HEK293 (cell line): ENCODE results near the gene PRR27.

Experiments used
- CTCF ChIA-PET: fragments of 350-600 bp; formaldehyde crosslinking; extraction: SDS; loops from one replicate; lab custom pipeline; 2021; ENCODE audit warnings: antibody characterized with exemption; lab: Yijun Ruan, JAX
- POLR2A ChIA-PET: fragments of 300-600 bp; formaldehyde crosslinking; extraction: SDS; loops from one replicate; lab custom pipeline; 2020; ENCODE audit warnings: antibody characterized with exemption, inconsistent platforms; lab: Yijun Ruan, JAX
- H3K27ac ChIP-seq: fragments of 200-500 bp; sonication (Bioruptor generic); 2 replicates; pipeline ENCODE4 v1.5.1; 2014; ENCODE audit warnings: low read depth, low read length, control low read depth, inconsistent platforms; ENCODE audit errors: extremely low read depth
- H3K36me3 ChIP-seq, 2 experiments: fragments of 200-500 bp in 1 of 2; sonication (Bioruptor generic) in 1 of 2; 1 replicate in 1 of 2; 2 replicates in 1 of 2; pipeline ENCODE4 v1.5.1; 2014 to 2017; ENCODE audit warnings: inconsistent platforms in 2 of 2, low read length in 2 of 2; ENCODE audit not compliant: control insufficient read depth in 2 of 2, insufficient read depth in 1 of 2
- H3K4me1 ChIP-seq: fragments of 200-500 bp; sonication (Bioruptor generic); 2 replicates; pipeline ENCODE4 v1.5.1; 2014; ENCODE audit warnings: mild to moderate bottlenecking, low read length, inconsistent platforms; ENCODE audit not compliant: control insufficient read depth, insufficient read depth
- H3K4me3 ChIP-seq: 2 replicates; pipeline ENCODE4 v1.5.1; 2011; ENCODE audit warnings: low read depth, mild to moderate bottlenecking, control low read depth, low read length, moderate library complexity
- H3K9me3 ChIP-seq: fragments of 200-500 bp; sonication (Bioruptor generic); 2 replicates; pipeline ENCODE4 v1.5.1; 2014; ENCODE audit warnings: low read depth, low read length, inconsistent platforms; ENCODE audit not compliant: control insufficient read depth, insufficient read depth
- BCL11A ChIP-seq: fragments of 450-650 bp; formaldehyde crosslinking; IDR thresholded peaks from 2 replicates; pipeline ENCODE4 v1.5.1; 2016; ENCODE audit warnings: low read depth, missing biosample characterization, missing genetic modification characterization
- CTCF ChIP-seq: fragments of 450-650 bp; formaldehyde crosslinking; IDR thresholded peaks from 2 replicates; pipeline ENCODE4 v1.5.1; 2016; ENCODE audit warnings: missing biosample characterization, missing genetic modification characterization
- EGR2 ChIP-seq: fragments of 450-650 bp; formaldehyde crosslinking; IDR thresholded peaks from 2 replicates; pipeline ENCODE4 v1.5.1; 2016; ENCODE audit warnings: low read depth, missing biosample characterization, missing genetic modification characterization
- KLF1 ChIP-seq: fragments of 450-650 bp; formaldehyde crosslinking; IDR thresholded peaks from 2 replicates; pipeline ENCODE4 v1.5.1; 2016; ENCODE audit warnings: missing biosample characterization, missing genetic modification characterization
- KLF8 ChIP-seq: fragments of 450-650 bp; formaldehyde crosslinking; IDR thresholded peaks from 2 replicates; pipeline ENCODE4 v1.5.1; 2016; ENCODE audit warnings: missing biosample characterization, missing genetic modification characterization
- MZF1 ChIP-seq: fragments of 450-650 bp; formaldehyde crosslinking; IDR thresholded peaks from 2 replicates; pipeline ENCODE4 v1.5.1; 2017; ENCODE audit warnings: missing biosample characterization, missing genetic modification characterization, borderline replicate concordance
- SP7 ChIP-seq: fragments of 450-650 bp; formaldehyde crosslinking; IDR thresholded peaks from 2 replicates; pipeline ENCODE4 v1.5.1; 2016; ENCODE audit warnings: missing biosample characterization, missing genetic modification characterization
- TRIM28 ChIP-seq: IDR thresholded peaks from 2 replicates; pipeline ENCODE4 v1.6.1; 2011; ENCODE audit warnings: low read length, control low read depth, borderline replicate concordance
- ZBTB1 ChIP-seq: fragments of 450-650 bp; formaldehyde crosslinking; IDR thresholded peaks from 2 replicates; pipeline ENCODE4 v1.5.1; 2016; ENCODE audit warnings: missing biosample characterization, missing genetic modification characterization
- ZFP69B ChIP-seq: fragments of 450-650 bp; formaldehyde crosslinking; IDR thresholded peaks from 2 replicates; pipeline ENCODE4 v1.5.1; 2016; ENCODE audit warnings: missing biosample characterization, missing genetic modification characterization
- ZNF155 ChIP-seq: fragments of 450-650 bp; formaldehyde crosslinking; IDR thresholded peaks from 2 replicates; pipeline ENCODE4 v1.5.1; 2016; ENCODE audit warnings: missing biosample characterization, missing genetic modification characterization
- ZNF16 ChIP-seq: fragments of 450-650 bp; formaldehyde crosslinking; IDR thresholded peaks from 2 replicates; pipeline ENCODE4 v1.5.1; 2016; ENCODE audit warnings: low read depth, missing biosample characterization, missing genetic modification characterization
- ZNF202 ChIP-seq: fragments of 450-650 bp; formaldehyde crosslinking; IDR thresholded peaks from 2 replicates; pipeline ENCODE4 v1.5.1; 2016; ENCODE audit warnings: missing biosample characterization, missing genetic modification characterization, borderline replicate concordance
- ZNF221 ChIP-seq: fragments of 450-650 bp; formaldehyde crosslinking; IDR thresholded peaks from 2 replicates; pipeline ENCODE4 v1.5.1; 2017; ENCODE audit warnings: missing biosample characterization, missing genetic modification characterization, borderline replicate concordance
- ZNF24 ChIP-seq: fragments of 450-650 bp; formaldehyde crosslinking; IDR thresholded peaks from 2 replicates; pipeline ENCODE4 v1.5.1; 2016; ENCODE audit warnings: missing biosample characterization, missing genetic modification characterization
- ZNF391 ChIP-seq: fragments of 450-650 bp; formaldehyde crosslinking; IDR thresholded peaks from 2 replicates; pipeline ENCODE4 v1.5.1; 2016; ENCODE audit warnings: low read depth, missing biosample characterization, missing genetic modification characterization, borderline replicate concordance
- ZNF423 ChIP-seq: fragments of 450-650 bp; formaldehyde crosslinking; IDR thresholded peaks from 2 replicates; pipeline ENCODE4 v1.5.1; 2016; ENCODE audit warnings: missing biosample characterization, missing genetic modification characterization
- ZNF555 ChIP-seq: fragments of 450-650 bp; formaldehyde crosslinking; conservative IDR thresholded peaks from 2 replicates; pipeline ENCODE4 v1.5.1; 2017; ENCODE audit warnings: missing biosample characterization, mild to moderate bottlenecking, missing genetic modification characterization, inconsistent platforms
- ZNF571 ChIP-seq: fragments of 450-650 bp; formaldehyde crosslinking; IDR thresholded peaks from 2 replicates; pipeline ENCODE4 v1.5.0; 2017; ENCODE audit warnings: missing biosample characterization, missing genetic modification characterization
- ZNF626 ChIP-seq: fragments of 450-650 bp; sonication (Bioruptor Pico); formaldehyde crosslinking; IDR thresholded peaks from 2 replicates; pipeline ENCODE4 v1.5.1; 2018; ENCODE audit warnings: missing biosample characterization, missing genetic modification characterization, inconsistent platforms
- ZNF776 ChIP-seq: fragments of 450-650 bp; formaldehyde crosslinking; IDR thresholded peaks from 2 replicates; pipeline ENCODE4 v1.5.0; 2017; ENCODE audit warnings: missing biosample characterization, missing genetic modification characterization, borderline replicate concordance
- ZNF791 ChIP-seq: fragments of 450-650 bp; formaldehyde crosslinking; IDR thresholded peaks from 2 replicates; pipeline ENCODE4 v1.5.1; 2016; ENCODE audit warnings: missing biosample characterization, missing genetic modification characterization
- ZNF830 ChIP-seq: fragments of 450-650 bp; IDR thresholded peaks from 2 replicates; pipeline ENCODE4 v1.5.0; 2018; ENCODE audit warnings: missing biosample characterization, missing genetic modification characterization, low read depth, mild to moderate bottlenecking, moderate library complexity
- ZNF837 ChIP-seq: fragments of 450-650 bp; formaldehyde crosslinking; IDR thresholded peaks from 2 replicates; pipeline ENCODE4 v1.5.1; 2016; ENCODE audit warnings: missing biosample characterization, missing genetic modification characterization
- ZSCAN16 ChIP-seq: fragments of 450-650 bp; formaldehyde crosslinking; IDR thresholded peaks from 2 replicates; pipeline ENCODE4 v1.5.1; 2016; ENCODE audit warnings: missing biosample characterization, missing genetic modification characterization
- TF ChIP-seq, protein P1 (sequence below): fragments of 450-650 bp; formaldehyde crosslinking; IDR thresholded peaks from 2 replicates; pipeline ENCODE4 v1.5.1; 2016; ENCODE audit warnings: missing biosample characterization, missing genetic modification characterization
- TF ChIP-seq, protein P2 (sequence below): fragments of 450-650 bp; formaldehyde crosslinking; IDR thresholded peaks from 2 replicates; pipeline ENCODE4 v1.5.1; 2016; ENCODE audit warnings: missing biosample characterization, missing genetic modification characterization
- TF ChIP-seq, protein P3 (sequence below): fragments of 450-650 bp; formaldehyde crosslinking; IDR thresholded peaks from 2 replicates; pipeline ENCODE4 v1.5.1; 2016; ENCODE audit warnings: missing biosample characterization, missing genetic modification characterization

Gene PRR27

DNA sequence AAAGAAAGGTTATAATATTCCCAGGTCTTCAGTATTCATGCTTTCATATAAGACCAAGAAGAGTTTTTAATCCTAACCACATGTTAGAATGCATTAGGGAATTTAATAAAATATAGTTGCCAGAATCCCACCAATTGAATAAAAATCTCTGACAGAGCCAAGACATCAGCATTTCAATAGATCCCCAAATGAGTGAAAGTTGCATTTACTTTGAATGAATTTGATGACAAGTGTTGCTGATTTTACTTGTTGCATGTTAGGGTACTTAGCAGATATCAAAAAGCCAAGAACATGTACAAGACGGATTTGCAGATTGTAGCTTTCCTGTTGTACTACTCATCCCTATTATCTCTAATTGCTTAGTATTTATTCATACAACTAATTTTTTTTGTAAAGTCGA is 39.9 kb upstream of the PRR27 start:
- ChIA-PET POLR2A (no interaction called here), CTCF (no interaction called here)
- no peaks in the 10 kb centered on the region for H3K9me3 ChIP-seq
- H3K4me1 ChIP-seq = no peaks in the 10 kb centered on the region
- H3K27ac ChIP-seq = no peak overlapping the region
- TF ChIP-seq ZNF202 (tag by site-specific recombination) = no peak
- TF ChIP-seq ZNF423 (tag by site-specific recombination) = no peak
- no peak for TF ChIP-seq ZNF221 (tag by site-specific recombination)
- TF ChIP-seq ZNF555 = no peak
- TF ChIP-seq TRIM28 = no peak
- TF ChIP-seq ZNF24 (tag by site-specific recombination) = no peak
- TF ChIP-seq EGR2 (tag by site-specific recombination) = no peak
- TF ChIP-seq CTCF (tag by site-specific recombination) = no peak
- TF ChIP-seq ZSCAN16 (tag by site-specific recombination) = no peak
- no peak for TF ChIP-seq KLF1 (tag by site-specific recombination)
- TF ChIP-seq BCL11A (tag by site-specific recombination) = no peak
- TF ChIP-seq, protein P1, sequence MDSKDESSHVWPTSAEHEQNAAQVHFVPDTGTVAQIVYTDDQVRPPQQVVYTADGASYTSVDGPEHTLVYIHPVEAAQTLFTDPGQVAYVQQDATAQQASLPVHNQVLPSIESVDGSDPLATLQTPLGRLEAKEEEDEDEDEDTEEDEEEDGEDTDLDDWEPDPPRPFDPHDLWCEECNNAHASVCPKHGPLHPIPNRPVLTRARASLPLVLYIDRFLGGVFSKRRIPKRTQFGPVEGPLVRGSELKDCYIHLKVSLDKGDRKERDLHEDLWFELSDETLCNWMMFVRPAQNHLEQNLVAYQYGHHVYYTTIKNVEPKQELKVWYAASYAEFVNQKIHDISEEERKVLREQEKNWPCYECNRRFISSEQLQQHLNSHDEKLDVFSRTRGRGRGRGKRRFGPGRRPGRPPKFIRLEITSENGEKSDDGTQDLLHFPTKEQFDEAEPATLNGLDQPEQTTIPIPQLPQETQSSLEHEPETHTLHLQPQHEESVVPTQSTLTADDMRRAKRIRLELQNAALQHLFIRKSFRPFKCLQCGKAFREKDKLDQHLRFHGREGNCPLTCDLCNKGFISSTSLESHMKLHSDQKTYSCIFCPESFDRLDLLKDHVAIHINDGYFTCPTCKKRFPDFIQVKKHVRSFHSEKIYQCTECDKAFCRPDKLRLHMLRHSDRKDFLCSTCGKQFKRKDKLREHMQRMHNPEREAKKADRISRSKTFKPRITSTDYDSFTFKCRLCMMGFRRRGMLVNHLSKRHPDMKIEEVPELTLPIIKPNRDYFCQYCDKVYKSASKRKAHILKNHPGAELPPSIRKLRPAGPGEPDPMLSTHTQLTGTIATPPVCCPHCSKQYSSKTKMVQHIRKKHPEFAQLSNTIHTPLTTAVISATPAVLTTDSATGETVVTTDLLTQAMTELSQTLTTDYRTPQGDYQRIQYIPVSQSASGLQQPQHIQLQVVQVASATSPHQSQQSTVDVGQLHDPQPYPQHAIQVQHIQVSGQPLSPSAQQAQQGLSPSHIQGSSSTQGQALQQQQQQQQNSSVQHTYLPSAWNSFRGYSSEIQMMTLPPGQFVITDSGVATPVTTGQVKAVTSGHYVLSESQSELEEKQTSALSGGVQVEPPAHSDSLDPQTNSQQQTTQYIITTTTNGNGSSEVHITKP (tag by site-specific recombination) = no peak
- no peak for TF ChIP-seq ZFP69B (tag by site-specific recombination)
- no peak for TF ChIP-seq ZBTB1
- TF ChIP-seq ZNF155 = no peak
- no peak for TF ChIP-seq ZNF626 (tag by site-specific recombination)
- no peak for TF ChIP-seq ZNF830 (tag by site-specific recombination)
- no peaks in the 10 kb centered on the region for H3K36me3 ChIP-seq
- H3K4me3 ChIP-seq = no peak overlapping the region

GRCh38 chr4:70120323-70120722 is 33.7 kb upstream of the PRR27 start:
- H3K9me3 ChIP-seq = no peaks in the 10 kb centered on the region
- TF ChIP-seq ZNF837 = no peak
- TF ChIP-seq, protein P2, sequence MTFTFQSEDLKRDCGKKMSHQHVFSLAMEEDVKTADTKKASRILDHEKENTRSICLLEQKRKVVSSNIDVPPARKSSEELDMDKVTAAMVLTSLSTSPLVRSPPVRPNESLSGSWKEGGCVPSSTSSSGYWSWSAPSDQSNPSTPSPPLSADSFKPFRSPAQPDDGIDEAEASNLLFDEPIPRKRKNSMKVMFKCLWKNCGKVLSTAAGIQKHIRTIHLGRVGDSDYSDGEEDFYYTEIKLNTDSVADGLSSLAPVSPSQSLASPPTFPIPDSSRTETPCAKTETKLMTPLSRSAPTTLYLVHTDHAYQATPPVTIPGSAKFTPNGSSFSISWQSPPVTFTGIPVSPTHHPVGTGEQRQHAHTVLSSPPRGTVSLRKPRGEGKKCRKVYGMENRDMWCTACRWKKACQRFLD (tag by site-specific recombination) = no peak
- TF ChIP-seq ZNF571 (tag by site-specific recombination) = no peak
- no peak for TF ChIP-seq ZNF791
- TF ChIP-seq KLF8 (tag by site-specific recombination) = no peak
- TF ChIP-seq MZF1 = no peak
- no peak for TF ChIP-seq SP7 (tag by site-specific recombination)
- TF ChIP-seq ZNF776 (tag by site-specific recombination) = no peak
- TF ChIP-seq, protein P3, sequence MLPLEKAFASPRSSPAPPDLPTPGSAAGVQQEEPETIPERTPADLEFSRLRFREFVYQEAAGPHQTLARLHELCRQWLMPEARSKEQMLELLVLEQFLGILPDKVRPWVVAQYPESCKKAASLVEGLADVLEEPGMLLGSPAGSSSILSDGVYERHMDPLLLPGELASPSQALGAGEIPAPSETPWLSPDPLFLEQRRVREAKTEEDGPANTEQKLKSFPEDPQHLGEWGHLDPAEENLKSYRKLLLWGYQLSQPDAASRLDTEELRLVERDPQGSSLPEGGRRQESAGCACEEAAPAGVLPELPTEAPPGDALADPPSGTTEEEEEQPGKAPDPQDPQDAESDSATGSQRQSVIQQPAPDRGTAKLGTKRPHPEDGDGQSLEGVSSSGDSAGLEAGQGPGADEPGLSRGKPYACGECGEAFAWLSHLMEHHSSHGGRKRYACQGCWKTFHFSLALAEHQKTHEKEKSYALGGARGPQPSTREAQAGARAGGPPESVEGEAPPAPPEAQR = no peak
- no peak for TF ChIP-seq ZNF391
- no peak for TF ChIP-seq ZNF16 (tag by site-specific recombination)
- H3K4me3 ChIP-seq = no peak overlapping the region
- ChIA-PET CTCF (no interaction called here), POLR2A (no interaction called here)
- no peak overlapping the region for H3K27ac ChIP-seq
- no peaks in the 10 kb centered on the region for H3K36me3 ChIP-seq
- no peaks in the 10 kb centered on the region for H3K4me1 ChIP-seq
